VCaP (cell line): ENCODE measurements around the gene ARAF.

Experiments used
- H3K27ac ChIP-seq: fragments of 450-650 bp; 2 replicates; pipeline ENCODE4 v1.5.1; 2017
- CTCF ChIP-seq: fragments of 450-650 bp; conservative IDR thresholded peaks from 2 replicates; pipeline ENCODE4 v1.5.1; 2017; ENCODE audit warnings: mild to moderate bottlenecking, moderate library complexity

ARAF gene

GRCh38 chrX:47581731-47582647 is 21.0 kb downstream of the ARAF start, which contains the start of gene TIMP1:
TIMP1 (plus strand) TSS chrX:47582436; CDS start chrX:47583416, 980 bp downstream.
- TF ChIP-seq CTCF = no peak
- no peak within 1 kb of the TSS for H3K27ac ChIP-seq

DNA sequence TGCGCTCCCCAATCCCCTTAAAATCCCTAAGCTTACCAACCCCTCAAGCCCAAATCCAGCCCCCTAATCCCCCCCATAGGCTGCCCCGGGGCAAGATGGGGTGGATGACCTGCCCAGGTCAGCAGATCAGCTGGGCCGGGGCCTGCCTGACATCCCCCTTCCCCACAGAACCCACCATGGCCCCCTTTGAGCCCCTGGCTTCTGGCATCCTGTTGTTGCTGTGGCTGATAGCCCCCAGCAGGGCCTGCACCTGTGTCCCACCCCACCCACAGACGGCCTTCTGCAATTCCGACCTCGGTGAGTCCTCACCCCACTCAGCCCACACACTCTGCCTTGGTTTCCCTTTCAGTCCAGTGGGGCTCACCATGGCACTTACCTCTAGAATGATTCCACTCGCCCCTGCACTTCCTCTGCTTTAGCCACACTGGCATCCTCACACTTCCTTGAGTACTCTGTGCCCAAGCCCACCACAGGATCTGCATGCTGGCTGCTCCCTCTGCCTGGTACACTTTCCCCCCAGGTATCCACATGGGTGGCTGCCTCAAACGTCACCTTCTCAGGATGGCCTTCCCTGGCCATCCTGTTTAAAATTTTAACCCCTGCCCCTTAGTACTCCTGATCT is 22.3 kb downstream of the ARAF start:
- no peak overlapping the region for H3K27ac ChIP-seq
- TF ChIP-seq CTCF = no peak

GRCh38 chrX:47584714-47585113 is 23.7 kb downstream of the ARAF start:
- no peak overlapping the region for H3K27ac ChIP-seq
- no peak for TF ChIP-seq CTCF

GRCh38 chrX:47585273-47585672 is 24.3 kb downstream of the ARAF start:
- TF ChIP-seq CTCF = no peak

GRCh38 chrX:47586043-47586787 is 25.2 kb downstream of the ARAF start:
- no peak overlapping the region for H3K27ac ChIP-seq
- TF ChIP-seq CTCF = no peak

More at GRCh38 chrX:47585273-47585672, 24.3 kb downstream of the ARAF start:
- H3K27ac ChIP-seq = no peak overlapping the region

DNA sequence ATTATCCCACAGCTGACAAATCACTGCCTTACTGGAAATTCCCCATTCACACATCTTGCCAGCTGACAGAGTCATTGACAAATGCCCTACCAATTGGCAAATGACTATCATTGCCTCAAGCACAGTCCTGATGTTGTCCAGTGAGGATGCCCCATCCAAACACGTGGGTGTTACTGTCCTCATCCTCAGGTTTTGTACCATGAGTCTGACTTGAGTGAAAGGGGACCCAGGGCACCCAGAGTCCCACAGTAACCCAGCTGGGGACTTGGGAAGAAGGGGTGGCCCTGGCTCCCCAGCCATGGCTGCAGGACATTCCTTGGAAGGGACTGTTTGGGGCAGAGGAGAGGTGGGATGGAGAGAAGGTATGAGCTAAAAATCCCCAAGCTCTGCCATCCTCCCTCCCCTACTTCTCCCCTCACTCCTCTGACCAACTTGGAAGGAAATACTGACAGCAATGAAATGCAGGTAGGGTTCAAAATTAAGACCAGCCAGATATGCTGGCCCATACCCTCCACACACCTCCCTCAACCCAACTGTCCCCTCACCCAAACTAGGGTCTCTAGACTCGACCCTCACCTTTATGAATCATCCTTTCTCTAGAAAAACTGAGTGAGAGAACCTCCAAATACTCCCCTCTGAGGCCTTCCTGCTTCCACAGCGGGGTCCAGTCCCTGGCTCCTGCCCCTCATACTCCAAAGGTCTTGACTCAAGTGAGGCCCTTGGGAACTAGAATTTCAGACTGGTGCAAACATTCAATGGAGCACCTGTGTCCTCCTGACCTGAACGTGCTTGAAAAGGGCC is 26.3 kb downstream of the ARAF start:
- no peak for TF ChIP-seq CTCF
- no peak overlapping the region for H3K27ac ChIP-seq
